ENCODE results near the gene CXXC5.

DNA sequence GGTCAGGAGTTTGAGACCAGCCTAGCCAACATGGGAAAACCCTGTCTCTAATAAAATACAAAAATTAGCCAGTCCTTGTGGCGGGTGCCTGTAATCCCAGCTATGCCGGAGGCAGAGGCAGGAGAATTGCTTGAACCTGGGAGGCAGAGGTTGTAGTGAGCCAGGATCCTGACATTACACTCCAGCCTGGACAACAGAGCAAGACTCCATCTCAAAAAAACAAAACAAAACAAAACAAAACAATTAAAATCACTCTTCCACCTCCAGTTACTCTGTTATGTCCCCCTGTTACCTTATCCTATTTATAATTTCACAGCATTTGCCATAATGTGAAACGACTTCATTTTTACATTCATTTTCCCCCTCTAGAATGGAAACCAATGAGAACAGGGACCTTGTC is 54.4 kb downstream of the CXXC5 start:
- TF ChIP-seq CTCF (conservative IDR thresholded peaks at IDR 0.05; ENCODE audit: low read length) (no peak), EZH2phosphoT487 (IDR thresholded peaks at IDR 0.05; ENCODE audit: borderline replicate concordance, low read depth, low read length) (no peak)
